Mucosa of descending colon (tissue), 3 donors: ENCODE results near the gene CDH6. TPM values are rescaled to one million over a fixed set of nuclear protein-coding genes. Genes with fewer than 3 reads are reported as not detected.

Experiments used
- ATAC-seq: fragments of 200-7000 bp; cut with Tn5 transposase; one replicate; pipeline ENCODE4 v1.9.1; 2020; ENCODE audit warnings: mild to moderate bottlenecking, moderate library complexity
- DNase-seq, 3 donors: peaks; one replicate each; pipeline ENCODE4 v3.0.0-alpha.2; 2020
- H3K36me3 ChIP-seq: fragments of 200-600 bp; one replicate; pipeline ENCODE4 v1.8.0; 2021; ENCODE audit warnings: low read depth, mild to moderate bottlenecking
- H3K4me1 ChIP-seq: fragments of 200-600 bp; one replicate; pipeline ENCODE4 v1.8.0; 2021; ENCODE audit warnings: low read depth, mild to moderate bottlenecking
- H3K4me3 ChIP-seq: fragments of 200-600 bp; one replicate; pipeline ENCODE4 v1.8.0; 2021; ENCODE audit warnings: mild to moderate bottlenecking
- H3K9me3 ChIP-seq: fragments of 200-600 bp; one replicate; pipeline ENCODE4 v1.8.0; 2021; ENCODE audit warnings: mild to moderate bottlenecking
- CTCF ChIP-seq: fragments of 200-600 bp; IDR thresholded peaks from one replicate; pipeline ENCODE4 v1.8.0; 2022; ENCODE audit warnings: antibody characterized with exemption, mild to moderate bottlenecking
- intact Hi-C, 2 donors: fragments of 100-400 bp; cut with DNase I in 1 of 2; cut with micrococcal nuclease in 1 of 2; formaldehyde crosslinking; loops; one replicate each; pipeline versions ENCODE4 v1.11.0 to v1.11.1; 2022; cut with DNase I, micrococcal nuclease
- total RNA-seq, 3 donors: library from RNA; stranded (reverse); fragmentation: NEBNext Ultra II Directional in 2 of 3; extraction: Animal tissue kit (Norgen Biotek cat#: 25700) in 2 of 3; gene quantifications; one replicate each; pipeline versions ENCODE4 v1.2.1 to v1.2.4, GENCODE V29; 2021 to 2023
- donor health status: DM: no; HTN: no; CAD: no; lungs with moderate emphysema.
- donor health status: DM: no; HTN: no; CAD: no.
- donor health status: DM: no; HTN: yes; CAD: no.

CDH6 gene
- total RNA-seq, 3 donors from 2014 or later: 0.81 to 3.2 (median 1.2) TPM

GRCh38 chr5:31232273-31232888 is 38.9 kb downstream of the CDH6 start:
- Histone ChIP-seq H3K9me3 (no peaks in the 10 kb centered on the region), H3K36me3 (no peaks in the 10 kb centered on the region), H3K4me3 (no peak overlapping the region), H3K4me1 (no peaks in the 10 kb centered on the region)
- intact Hi-C loops: no loop called here
- DNase-seq: peak in 1 of 3 donors; percentile 49
- TF ChIP-seq CTCF: peak; percentile 30
- peak; percentile 79 for ATAC-seq

GRCh38 chr5:31235381-31235780 is 41.9 kb downstream of the CDH6 start:
- no peak overlapping the region for H3K4me3 ChIP-seq
- no peaks in the 10 kb centered on the region for H3K4me1 ChIP-seq
- TF ChIP-seq CTCF: no peak
- no peak for DNase-seq
- no peak for ATAC-seq
- H3K36me3 ChIP-seq: no peaks in the 10 kb centered on the region
- intact Hi-C loops: no loop called here
- no peaks in the 10 kb centered on the region for H3K9me3 ChIP-seq

- ATAC-seq: no peak
- no peaks in the 10 kb centered on the region for H3K9me3 ChIP-seq
- no peak for TF ChIP-seq CTCF
- no peaks in the 10 kb centered on the region for H3K36me3 ChIP-seq
- intact Hi-C loops: no loop called here
- H3K4me1 ChIP-seq: no peaks in the 10 kb centered on the region
- H3K4me3 ChIP-seq: no peak overlapping the region
- DNase-seq: no peak
Measured at GRCh38 chr5:31236339-31236738, 42.9 kb downstream of the CDH6 start.

GRCh38 chr5:31237174-31237573 is 43.7 kb downstream of the CDH6 start:
- ATAC-seq (peak; percentile 34), DNase-seq (peak in 1 of 3 donors; percentile 17)
- intact Hi-C loops: no loop called here
- Histone ChIP-seq H3K4me1 (no peaks in the 10 kb centered on the region), H3K4me3 (no peak overlapping the region), H3K36me3 (no peaks in the 10 kb centered on the region), H3K9me3 (no peaks in the 10 kb centered on the region)
- TF ChIP-seq CTCF: no peak

- intact Hi-C loops: no loop called here
Measured at GRCh38 chr5:31238497-31238896, 45.0 kb downstream of the CDH6 start.

More at GRCh38 chr5:31238497-31238896, 45.0 kb downstream of the CDH6 start:
- Histone ChIP-seq H3K4me1 (no peaks in the 10 kb centered on the region), H3K4me3 (no peak overlapping the region), H3K9me3 (no peaks in the 10 kb centered on the region), H3K36me3 (no peaks in the 10 kb centered on the region)
- no peak for ATAC-seq
- TF ChIP-seq CTCF: no peak
- DNase-seq: no peak
